Upper lobe of left lung (tissue), 4 donors: ENCODE data around the gene ARL6IP6.

ENCODE experiments used
- POLR2A ChIP-seq, 4 donors: fragments of 450-650 bp; IDR thresholded peaks; one replicate each; pipeline ENCODE4 v1.5.1; 2016 to 2017; ENCODE audit warnings: antibody characterized with exemption in 4 of 4, mild to moderate bottlenecking in 2 of 4
- POLR2AphosphoS5 ChIP-seq, 2 donors: sonication (generic); formaldehyde crosslinking; IDR thresholded peaks; one replicate each; pipeline ENCODE4 v1.5.1; 2017; ENCODE audit warnings: antibody characterized with exemption in 2 of 2
- TF ChIP-seq, protein P1 (sequence below), 6 experiments: fragments of 450-650 bp in 4 of 6; fragments of 200-600 bp in 2 of 6; sonication (generic) in 2 of 6; IDR thresholded peaks; one replicate each; pipeline ENCODE4 v1.5.1; 2016 to 2019; ENCODE audit warnings: antibody characterized with exemption in 6 of 6

DNA sequence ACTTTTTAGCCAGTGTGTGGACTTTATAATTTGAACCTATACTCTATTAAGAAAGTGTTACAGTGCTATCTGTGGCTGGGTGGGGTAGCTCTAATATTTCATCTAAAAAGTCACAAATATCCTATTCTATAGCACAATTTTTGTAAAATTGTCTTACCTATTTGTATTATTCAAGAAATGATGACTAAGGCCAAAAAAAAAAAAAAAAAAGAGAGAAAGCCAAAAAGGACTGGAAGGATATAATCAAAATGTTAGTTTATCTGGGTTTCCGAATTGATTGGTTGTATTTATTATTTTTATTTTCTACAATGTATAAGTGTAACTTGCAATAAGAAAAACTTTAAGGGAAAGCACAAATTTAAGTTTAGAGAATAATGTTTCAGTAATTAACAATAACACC is 5.5 kb downstream of the ARL6IP6 start:
- TF ChIP-seq, protein P1, sequence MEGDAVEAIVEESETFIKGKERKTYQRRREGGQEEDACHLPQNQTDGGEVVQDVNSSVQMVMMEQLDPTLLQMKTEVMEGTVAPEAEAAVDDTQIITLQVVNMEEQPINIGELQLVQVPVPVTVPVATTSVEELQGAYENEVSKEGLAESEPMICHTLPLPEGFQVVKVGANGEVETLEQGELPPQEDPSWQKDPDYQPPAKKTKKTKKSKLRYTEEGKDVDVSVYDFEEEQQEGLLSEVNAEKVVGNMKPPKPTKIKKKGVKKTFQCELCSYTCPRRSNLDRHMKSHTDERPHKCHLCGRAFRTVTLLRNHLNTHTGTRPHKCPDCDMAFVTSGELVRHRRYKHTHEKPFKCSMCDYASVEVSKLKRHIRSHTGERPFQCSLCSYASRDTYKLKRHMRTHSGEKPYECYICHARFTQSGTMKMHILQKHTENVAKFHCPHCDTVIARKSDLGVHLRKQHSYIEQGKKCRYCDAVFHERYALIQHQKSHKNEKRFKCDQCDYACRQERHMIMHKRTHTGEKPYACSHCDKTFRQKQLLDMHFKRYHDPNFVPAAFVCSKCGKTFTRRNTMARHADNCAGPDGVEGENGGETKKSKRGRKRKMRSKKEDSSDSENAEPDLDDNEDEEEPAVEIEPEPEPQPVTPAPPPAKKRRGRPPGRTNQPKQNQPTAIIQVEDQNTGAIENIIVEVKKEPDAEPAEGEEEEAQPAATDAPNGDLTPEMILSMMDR (IDR thresholded peaks at IDR 0.05), result no peak
- TF ChIP-seq POLR2A (IDR thresholded peaks at IDR 0.05) (no peak), POLR2AphosphoS5 (IDR thresholded peaks at IDR 0.05) (no peak)
